Suprapubic skin (tissue), 4 donors: ENCODE data around the gene PTAR1.

ENCODE experiments used
- CTCF ChIP-seq, 2 donors: fragments of 200-600 bp in 1 of 2; fragments of 450-650 bp in 1 of 2; sonication (generic) in 1 of 2; IDR thresholded peaks; one replicate each; pipeline ENCODE4 v1.5.1; 2016 to 2019; ENCODE audit warnings: antibody characterized with exemption in 2 of 2, mild to moderate bottlenecking in 1 of 2, moderate library complexity in 1 of 2
- EP300 ChIP-seq: sonication (generic); formaldehyde crosslinking; IDR thresholded peaks from one replicate; pipeline ENCODE4 v1.6.1; 2017; ENCODE audit warnings: antibody characterized with exemption
- POLR2A ChIP-seq, 2 donors: fragments of 450-650 bp; IDR thresholded peaks; one replicate each; pipeline ENCODE4 v1.6.1; 2017; ENCODE audit warnings: antibody characterized with exemption in 2 of 2, mild to moderate bottlenecking in 2 of 2, moderate library complexity in 2 of 2
- POLR2AphosphoS5 ChIP-seq, 3 donors: sonication (generic); formaldehyde crosslinking; IDR thresholded peaks; one replicate each; pipeline ENCODE4 v1.6.1; 2017; ENCODE audit warnings: antibody characterized with exemption in 3 of 3

DNA sequence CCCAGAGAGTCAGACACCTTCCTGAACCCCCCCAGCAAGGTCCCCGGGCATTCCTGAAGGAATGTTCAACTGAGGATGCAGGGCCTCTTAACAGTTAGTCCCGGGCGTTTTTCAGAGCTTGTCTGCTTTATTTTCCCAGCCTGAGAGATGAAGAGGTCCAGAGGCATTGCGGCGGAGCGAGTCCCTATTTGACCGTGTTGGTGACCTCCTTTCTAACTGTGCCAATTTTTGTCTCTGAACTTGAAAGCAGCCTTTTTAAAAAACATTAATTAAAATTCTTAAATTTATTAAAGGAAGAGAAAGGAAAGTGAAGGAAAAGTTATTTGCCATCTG lies 433 bp upstream of the PTAR1 start:
- TF ChIP-seq CTCF (IDR thresholded peaks at IDR 0.05) (no peak), POLR2A (IDR thresholded peaks at IDR 0.05) (no peak), EP300 (no peak), POLR2AphosphoS5 (IDR thresholded peaks at IDR 0.05) (no peak)
